BE2C (cell line): ENCODE results near the gene ANKRD44.
A peak's percentile ranks its signal among the peaks of the same experiment; 100 is the strongest.

Experiments
- DNase-seq: peaks from one replicate; pipeline ENCODE4 v3.0.0-alpha.2; 2020
- H3K27me3 ChIP-seq: fragments of 250-450 bp; sonication (Bioruptor Pico); 2 replicates; pipeline ENCODE4 v1.5.1; 2020; ENCODE audit warnings: mild to moderate bottlenecking
- H3K36me3 ChIP-seq: fragments of 250-450 bp; sonication (Bioruptor Pico); 2 replicates; pipeline ENCODE4 v1.5.1; 2020; ENCODE audit warnings: mild to moderate bottlenecking
- H3K4me1 ChIP-seq: fragments of 250-450 bp; sonication (Bioruptor Pico); 2 replicates; pipeline ENCODE4 v1.5.1; 2020
- H3K4me3 ChIP-seq: 2 replicates; pipeline ENCODE4 v1.5.1; 2011; ENCODE audit warnings: low read depth, low read length
- H3K9me3 ChIP-seq: fragments of 250-450 bp; sonication (Bioruptor Pico); 2 replicates; pipeline ENCODE4 v1.5.1; 2020
- TF ChIP-seq, protein P1 (sequence below): IDR thresholded peaks from 2 replicates; pipeline ENCODE4 v1.5.1; 2012; ENCODE audit warnings: mild to moderate bottlenecking, low read depth, low read length

The ANKRD44 gene

DNA sequence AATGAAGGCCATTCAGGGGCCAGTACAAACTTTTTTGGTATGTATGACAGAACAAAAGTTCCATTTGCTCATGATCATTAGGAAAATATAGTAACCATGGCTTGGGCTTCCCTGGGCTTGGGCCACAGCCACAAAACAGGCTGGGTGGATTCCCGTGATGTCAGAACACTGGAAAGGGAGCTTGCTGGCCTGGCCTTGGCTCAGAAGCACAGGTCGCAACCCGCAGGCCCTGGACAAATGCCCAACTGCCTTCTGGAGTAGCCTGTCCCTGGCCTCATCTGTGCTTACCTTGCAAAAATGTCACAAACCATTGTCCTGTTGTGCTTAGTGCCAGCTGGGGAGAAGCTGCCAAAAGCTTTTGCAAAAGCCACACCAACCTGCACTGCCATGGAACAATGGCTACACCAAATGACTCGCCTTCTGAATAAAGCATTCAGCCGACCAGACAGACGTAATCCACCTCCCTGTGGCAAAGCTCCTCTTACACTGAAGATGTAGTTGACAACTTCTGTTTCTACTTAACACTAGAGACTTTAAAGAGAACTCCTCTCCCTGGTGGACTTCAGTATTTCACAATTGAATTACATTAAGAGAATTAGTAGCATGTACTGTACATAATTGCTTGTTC, 125.5 kb downstream of the ANKRD44 start:
- Histone ChIP-seq H3K4me3 (no peak overlapping the region), H3K27me3 (no peaks in the 10 kb centered on the region), H3K36me3 (no peaks in the 10 kb centered on the region), H3K4me1 (peaks cover 16% of the 10 kb centered on the region), H3K9me3 (no peaks in the 10 kb centered on the region)
- no peak for DNase-seq
- TF ChIP-seq, protein P1, sequence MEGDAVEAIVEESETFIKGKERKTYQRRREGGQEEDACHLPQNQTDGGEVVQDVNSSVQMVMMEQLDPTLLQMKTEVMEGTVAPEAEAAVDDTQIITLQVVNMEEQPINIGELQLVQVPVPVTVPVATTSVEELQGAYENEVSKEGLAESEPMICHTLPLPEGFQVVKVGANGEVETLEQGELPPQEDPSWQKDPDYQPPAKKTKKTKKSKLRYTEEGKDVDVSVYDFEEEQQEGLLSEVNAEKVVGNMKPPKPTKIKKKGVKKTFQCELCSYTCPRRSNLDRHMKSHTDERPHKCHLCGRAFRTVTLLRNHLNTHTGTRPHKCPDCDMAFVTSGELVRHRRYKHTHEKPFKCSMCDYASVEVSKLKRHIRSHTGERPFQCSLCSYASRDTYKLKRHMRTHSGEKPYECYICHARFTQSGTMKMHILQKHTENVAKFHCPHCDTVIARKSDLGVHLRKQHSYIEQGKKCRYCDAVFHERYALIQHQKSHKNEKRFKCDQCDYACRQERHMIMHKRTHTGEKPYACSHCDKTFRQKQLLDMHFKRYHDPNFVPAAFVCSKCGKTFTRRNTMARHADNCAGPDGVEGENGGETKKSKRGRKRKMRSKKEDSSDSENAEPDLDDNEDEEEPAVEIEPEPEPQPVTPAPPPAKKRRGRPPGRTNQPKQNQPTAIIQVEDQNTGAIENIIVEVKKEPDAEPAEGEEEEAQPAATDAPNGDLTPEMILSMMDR: no peak

DNA sequence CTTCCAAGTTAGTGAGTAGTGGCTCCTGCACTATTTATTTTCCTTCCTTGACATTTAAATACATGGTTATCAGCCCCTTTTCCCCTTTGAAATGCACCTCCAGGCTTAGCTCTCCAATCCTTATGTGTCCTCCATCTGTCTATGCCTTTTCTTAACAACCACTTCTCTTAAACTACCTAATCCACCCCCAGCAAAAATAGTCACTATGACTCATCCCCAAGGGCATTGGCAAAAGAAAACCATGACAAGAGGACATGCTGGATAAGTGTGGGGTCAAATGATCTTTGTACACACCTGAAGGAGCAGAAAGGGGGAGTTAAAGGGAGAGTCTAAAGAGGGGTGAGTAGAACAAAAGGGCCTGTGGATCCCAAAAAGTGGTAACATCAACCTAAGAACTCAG, 127.2 kb downstream of the ANKRD44 start:
- DNase-seq: no peak
- Histone ChIP-seq H3K4me3 (no peak overlapping the region), H3K9me3 (no peaks in the 10 kb centered on the region), H3K27me3 (no peaks in the 10 kb centered on the region), H3K36me3 (no peaks in the 10 kb centered on the region), H3K4me1 (peaks cover 20% of the 10 kb centered on the region)
- TF ChIP-seq, protein P1: no peak

DNA sequence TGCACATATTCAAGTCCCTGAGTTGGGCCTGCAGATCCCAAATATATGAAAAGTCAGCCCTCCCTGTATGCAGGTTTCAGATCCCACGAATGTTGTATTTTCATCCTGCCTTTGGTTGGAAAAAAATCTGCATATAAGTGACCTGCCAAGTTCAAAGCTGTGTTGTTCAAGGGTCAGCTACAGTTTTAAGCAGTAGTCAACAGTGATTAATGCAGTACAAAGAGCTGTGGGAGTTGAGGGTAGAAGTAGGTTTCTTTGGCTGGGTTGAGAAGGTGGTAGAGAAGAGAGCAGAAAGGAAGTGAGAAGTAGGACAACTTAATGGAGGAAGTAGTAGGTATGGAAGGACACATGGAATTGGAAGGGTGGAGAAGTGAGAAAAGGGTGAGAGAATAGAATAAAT, 127.9 kb downstream of the ANKRD44 start:
- H3K27me3 ChIP-seq: no peaks in the 10 kb centered on the region
- no peak overlapping the region for H3K4me3 ChIP-seq
- H3K9me3 ChIP-seq: no peaks in the 10 kb centered on the region
- DNase-seq: no peak
- TF ChIP-seq, protein P1: no peak
- H3K36me3 ChIP-seq: no peaks in the 10 kb centered on the region
- peaks cover 20% of the 10 kb centered on the region for H3K4me1 ChIP-seq

DNA sequence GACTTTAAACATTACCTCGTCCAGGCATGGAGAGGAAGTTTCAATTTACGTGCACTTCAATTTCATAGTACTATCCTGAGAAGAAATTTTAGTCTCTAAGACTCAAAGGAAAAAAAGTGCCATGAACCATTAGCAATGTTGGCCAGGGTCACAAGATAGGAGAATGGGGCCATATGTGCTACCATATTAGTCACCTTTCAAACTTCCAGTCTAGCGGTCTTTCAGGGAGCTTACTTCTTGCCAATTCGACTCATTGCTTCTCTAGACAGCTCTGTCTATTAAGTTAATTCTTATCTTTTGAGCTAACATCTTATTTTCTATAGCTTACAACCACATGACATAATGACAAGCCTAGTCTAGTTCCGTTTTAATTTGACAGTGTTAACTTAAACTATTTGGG, 129.1 kb downstream of the ANKRD44 start:
- Histone ChIP-seq H3K27me3 (no peaks in the 10 kb centered on the region), H3K9me3 (no peaks in the 10 kb centered on the region), H3K36me3 (no peaks in the 10 kb centered on the region), H3K4me3 (no peak overlapping the region), H3K4me1 (peaks cover 20% of the 10 kb centered on the region)
- TF ChIP-seq, protein P1: no peak
- DNase-seq: no peak

DNA sequence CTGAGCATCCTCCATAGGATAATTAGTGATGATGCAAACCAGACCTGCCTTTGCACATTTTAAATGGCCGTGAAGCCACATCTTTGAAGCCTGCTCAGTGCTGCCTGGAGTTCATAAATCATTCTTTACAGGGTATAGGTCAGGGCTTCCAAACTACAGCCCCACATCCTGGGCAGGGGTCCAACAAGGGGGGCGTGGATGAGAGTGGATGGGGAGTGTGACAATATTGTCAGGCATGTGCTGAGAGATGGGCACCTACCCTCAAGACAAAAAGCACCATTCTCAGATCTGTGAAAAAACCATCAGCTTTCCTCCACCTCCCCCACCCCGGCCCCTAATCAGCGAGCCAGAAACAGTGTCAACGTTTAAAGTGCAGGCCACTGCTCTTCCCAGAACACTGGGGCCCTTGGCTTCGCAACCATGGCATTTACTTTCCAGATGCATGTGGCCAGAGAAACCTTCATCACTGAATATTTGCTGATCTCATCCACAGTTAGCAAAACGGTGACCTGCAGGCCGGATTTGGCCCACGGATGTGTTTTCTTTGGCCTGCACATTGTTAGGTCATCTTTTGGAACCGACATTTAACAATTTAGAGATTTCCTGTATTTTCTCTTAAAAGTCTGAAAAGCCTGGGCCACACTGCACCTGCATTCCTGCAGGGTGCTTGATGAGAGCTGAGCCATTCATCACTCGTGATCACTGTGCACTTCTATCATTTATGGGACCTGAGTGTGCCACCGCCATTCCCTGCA, 130.7 kb downstream of the ANKRD44 start:
- H3K4me1 ChIP-seq: peaks cover 25% of the 10 kb centered on the region
- TF ChIP-seq, protein P1: no peak
- H3K27me3 ChIP-seq: no peaks in the 10 kb centered on the region
- peak; percentile 90 for DNase-seq
- no peaks in the 10 kb centered on the region for H3K9me3 ChIP-seq
- H3K36me3 ChIP-seq: no peaks in the 10 kb centered on the region
- 0 out of 2 replicates have a peak overlapping the region, but pooled peaks have one; percentile 1 for H3K4me3 ChIP-seq

DNA sequence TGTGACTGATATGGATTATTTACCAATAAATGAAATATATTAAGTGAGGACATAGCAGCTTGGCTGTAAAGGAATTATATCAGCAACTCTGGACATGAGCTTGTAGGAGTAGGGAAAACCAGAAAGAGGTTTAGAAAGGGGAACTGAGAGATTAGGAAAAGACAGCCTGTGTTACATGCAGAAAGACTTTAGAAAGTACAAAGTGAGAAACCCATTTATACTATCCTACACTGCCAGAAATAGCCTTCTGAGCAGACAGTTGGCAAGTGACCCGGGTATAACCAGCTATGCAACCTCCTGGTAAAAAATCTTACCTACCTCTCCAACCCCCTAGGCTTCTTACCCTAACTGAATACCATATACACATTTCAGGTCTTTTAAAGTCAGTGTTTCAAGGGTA, 134.1 kb downstream of the ANKRD44 start:
- no peaks in the 10 kb centered on the region for H3K36me3 ChIP-seq
- no peak for DNase-seq
- peaks cover 26% of the 10 kb centered on the region for H3K4me1 ChIP-seq
- H3K4me3 ChIP-seq: no peak overlapping the region
- no peaks in the 10 kb centered on the region for H3K27me3 ChIP-seq
- TF ChIP-seq, protein P1: no peak
- H3K9me3 ChIP-seq: no peaks in the 10 kb centered on the region
